GM19397 (cell line): ENCODE measurements around the gene ZBTB40.

Experiments used
- ATAC-seq: cut with Tn5 transposase; IDR thresholded peaks from one replicate; pipeline ENCODE4 v1.9.1; 2021; ENCODE audit warnings: mild to moderate bottlenecking, moderate library complexity; ENCODE audit not compliant: unreplicated experiment

ZBTB40 gene, protein sequence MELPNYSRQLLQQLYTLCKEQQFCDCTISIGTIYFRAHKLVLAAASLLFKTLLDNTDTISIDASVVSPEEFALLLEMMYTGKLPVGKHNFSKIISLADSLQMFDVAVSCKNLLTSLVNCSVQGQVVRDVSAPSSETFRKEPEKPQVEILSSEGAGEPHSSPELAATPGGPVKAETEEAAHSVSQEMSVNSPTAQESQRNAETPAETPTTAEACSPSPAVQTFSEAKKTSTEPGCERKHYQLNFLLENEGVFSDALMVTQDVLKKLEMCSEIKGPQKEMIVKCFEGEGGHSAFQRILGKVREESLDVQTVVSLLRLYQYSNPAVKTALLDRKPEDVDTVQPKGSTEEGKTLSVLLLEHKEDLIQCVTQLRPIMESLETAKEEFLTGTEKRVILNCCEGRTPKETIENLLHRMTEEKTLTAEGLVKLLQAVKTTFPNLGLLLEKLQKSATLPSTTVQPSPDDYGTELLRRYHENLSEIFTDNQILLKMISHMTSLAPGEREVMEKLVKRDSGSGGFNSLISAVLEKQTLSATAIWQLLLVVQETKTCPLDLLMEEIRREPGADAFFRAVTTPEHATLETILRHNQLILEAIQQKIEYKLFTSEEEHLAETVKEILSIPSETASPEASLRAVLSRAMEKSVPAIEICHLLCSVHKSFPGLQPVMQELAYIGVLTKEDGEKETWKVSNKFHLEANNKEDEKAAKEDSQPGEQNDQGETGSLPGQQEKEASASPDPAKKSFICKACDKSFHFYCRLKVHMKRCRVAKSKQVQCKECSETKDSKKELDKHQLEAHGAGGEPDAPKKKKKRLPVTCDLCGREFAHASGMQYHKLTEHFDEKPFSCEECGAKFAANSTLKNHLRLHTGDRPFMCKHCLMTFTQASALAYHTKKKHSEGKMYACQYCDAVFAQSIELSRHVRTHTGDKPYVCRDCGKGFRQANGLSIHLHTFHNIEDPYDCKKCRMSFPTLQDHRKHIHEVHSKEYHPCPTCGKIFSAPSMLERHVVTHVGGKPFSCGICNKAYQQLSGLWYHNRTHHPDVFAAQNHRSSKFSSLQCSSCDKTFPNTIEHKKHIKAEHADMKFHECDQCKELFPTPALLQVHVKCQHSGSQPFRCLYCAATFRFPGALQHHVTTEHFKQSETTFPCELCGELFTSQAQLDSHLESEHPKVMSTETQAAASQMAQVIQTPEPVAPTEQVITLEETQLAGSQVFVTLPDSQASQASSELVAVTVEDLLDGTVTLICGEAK

DNA sequence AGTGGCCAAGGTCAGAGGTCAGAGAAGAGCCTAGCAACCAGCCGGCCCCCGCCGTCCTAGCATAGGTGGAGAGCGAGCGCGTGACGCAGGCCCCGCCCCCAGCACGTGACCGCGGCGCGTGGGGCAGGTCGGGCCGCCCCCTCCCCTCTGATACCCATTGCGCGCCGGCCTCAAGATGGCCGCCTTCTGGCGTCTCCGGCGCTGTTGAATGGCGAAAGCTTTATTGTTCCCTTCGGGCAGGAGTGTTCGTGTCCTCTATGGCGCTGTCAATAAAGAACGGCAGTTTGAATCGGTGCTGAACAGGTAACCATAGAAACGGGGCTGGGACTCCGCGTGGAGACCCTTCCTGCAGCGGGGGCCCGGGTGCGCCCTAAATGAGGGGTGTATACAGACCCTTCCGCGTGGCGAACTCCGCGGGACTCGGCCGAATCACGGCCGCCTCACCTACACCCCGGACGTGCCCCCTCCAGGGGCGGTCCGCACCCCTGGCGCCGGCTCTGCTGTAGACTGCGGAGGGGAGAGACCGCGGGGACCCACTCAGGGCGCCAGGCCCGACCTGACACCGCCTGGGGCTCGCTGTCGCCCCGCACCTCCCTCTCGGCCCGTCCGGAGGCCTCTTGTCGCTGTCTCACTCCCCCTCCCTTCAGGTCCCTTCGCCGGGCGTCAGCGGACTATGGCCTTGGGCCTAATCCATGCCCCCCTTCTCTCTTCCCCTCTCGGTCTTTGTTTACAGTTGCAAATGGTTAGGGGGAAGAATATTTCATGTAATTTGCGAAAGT lies at the start of gene ZBTB40:
Gene ZBTB40, plus strand, starts transcription at position 150 of the 779 bp plus-strand sequence. CDS start 38,098 bp downstream, outside the sequence.
- ATAC-seq, result peak; percentile 84

DNA sequence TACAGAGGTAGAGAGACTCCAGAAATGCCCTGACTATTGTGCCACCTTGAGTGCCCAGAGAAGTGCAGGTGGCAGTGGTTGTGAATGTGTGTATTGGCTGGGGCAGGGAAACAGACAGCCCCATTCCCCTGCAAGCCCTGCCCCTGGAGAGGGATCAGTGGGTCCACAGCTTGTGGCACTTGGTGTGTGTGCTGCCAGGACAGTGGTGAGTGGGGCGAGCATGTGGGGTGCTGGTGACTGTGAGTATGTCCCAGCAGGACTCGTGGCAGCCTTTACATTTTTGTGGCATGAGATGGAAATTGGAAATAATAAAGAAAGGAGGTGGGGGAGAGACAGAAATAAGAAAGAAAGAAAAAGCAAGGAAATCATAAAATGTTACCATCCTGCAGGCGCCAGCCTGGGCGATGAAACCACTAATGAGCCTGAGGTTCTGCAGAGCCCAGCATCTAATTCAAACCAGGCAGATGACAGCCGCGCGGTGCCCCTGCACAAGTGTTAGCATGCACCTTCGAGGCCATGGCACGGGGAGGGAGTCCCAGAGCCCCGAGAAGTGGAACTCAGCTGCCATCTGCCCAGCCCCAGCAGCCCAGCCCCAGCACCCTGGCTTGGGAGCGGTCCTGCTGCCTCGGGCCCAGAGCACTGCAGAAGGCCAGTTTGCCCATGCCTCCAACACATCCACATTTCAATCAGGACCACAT lies 49.1 kb upstream of the ZBTB40 start:
- no peak for ATAC-seq

DNA sequence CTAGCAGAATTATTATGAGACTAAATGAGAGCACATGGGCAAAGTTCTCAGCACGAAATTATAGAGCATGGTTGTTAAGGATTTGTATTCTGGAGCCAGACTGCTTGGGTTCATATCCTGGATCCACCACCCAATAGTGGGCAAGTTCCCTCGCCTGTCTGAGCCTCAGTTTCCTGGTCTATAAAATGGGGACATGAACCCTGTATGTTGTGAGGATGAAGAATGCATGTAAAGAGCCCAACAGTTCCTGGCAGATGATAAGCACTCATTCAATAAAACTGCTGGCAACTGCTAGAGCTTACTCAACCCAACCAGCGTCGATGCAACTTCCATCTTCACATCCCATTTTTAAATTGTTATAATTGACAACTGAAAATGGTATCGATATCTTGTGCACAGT lies 47.2 kb upstream of the ZBTB40 start:
- ATAC-seq, result no peak

DNA sequence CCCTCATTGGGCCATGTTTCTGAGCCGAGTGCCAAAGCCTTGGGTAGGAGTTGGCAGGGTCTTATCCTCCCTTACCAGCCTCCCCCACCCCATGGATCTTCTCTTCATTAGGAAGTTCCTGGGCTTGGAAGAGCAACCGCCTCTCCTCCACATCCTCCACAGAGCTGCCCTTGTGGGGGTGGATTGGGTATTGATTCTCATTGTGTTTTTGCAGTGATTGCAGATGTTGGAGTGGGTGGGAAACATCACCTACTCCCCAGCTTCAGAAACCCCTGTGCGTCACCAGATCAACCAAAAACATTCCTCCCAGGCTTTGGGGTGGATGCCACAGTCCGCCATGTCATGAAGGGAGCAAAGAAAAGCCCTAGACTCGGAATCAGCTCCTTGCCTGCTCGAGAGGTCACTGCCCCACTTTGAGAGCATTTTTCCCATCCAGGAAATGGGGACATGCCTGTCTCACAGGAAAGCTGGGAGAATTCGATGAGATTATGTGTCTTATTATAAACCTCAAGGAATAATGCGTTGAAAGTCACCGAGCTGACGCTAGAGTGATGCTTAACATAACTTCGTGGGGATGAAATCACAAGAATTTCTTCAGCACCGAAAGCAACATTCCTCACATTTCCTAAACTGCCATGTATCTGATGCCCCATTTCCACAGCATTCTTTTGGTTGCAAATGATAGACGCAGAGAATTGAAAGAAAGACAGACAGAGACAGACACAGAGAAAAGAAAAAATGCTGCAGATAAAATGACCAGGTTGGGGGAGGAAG lies 44.7 kb upstream of the ZBTB40 start:
- no peak for ATAC-seq

DNA sequence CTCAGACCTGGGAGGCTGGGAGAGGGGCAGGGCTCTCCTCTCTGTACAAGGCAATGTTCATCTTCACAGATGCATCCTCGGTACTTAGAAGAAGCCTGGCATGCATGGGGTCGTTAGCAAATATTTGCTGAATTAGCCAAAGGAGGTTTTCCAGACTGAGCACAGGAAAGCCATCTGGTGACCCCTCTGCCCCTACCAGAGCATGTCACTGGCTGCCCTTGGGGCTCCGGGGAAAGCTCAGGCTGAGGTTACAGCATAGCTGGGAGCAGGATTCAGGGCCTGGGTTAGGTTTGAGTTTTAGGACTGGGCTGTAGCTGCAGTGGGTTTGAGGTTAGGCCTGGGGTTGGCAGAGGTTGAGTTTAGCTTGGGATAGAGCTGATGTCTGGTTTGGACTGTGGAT lies 43.4 kb upstream of the ZBTB40 start:
- no peak for ATAC-seq

DNA sequence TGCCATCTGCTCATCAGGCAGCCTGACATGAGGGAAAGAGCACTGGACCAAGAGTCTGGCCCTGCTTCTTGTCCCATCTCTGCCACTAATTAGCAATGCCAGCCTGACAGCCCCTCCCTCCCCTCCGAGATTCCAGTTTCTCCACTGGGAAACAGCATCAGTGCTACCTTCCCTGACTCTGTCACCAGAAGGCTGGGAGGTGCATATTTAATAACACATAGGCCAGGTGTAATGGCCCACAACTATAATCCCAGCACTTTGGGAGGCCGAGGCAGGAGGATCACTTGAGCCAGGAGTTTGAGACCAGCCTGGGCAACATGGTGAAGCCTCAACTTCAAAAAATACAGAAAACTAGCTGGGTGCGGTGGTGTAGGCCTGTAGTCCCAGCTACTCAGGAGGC lies 41.2 kb upstream of the ZBTB40 start:
- ATAC-seq, result no peak

DNA sequence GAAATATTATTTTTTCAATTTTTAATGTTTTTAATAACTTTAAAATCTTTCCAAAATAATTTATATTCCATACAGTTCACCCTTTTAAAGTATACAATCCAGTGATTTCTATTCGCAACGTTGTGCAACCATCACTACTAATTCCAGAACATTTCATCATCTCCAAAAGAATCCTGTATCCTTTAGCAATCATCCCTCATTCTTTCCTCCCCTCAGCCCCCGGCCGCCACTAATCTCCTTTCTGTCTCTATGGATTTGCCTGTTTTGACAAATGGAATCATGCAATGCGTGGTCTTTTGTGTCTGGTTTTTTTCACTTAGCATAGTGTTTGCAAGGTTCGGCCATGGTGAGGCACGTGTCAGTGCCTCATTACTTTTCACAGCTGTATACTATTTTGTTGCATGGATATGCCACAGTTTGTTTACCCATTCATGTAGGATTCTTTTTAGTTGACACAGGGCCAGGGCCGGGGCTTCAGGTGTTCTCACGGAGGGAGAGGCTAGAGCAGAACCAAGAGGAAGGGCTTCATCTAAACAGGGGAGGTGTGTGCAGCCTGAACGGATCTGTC lies 40.6 kb upstream of the ZBTB40 start:
- ATAC-seq, result no peak

DNA sequence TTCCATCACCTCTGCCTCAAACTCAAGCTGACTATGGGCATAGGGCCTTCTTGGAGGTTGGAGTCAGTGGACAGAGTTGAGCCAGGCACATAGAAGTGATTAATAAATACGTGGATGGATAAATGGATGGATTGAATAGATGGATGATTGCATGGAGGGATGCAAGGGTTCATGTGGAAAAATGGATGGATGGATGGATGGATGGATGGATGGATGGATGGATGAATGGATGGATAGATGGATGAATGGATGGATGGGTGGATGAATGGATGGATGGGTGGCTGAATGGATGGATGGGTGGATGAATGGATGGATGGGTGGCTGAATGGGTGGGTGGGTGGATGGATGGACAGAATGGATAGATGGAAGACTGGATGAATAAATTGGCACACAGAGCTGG lies 40.1 kb upstream of the ZBTB40 start:
- no peak for ATAC-seq

DNA sequence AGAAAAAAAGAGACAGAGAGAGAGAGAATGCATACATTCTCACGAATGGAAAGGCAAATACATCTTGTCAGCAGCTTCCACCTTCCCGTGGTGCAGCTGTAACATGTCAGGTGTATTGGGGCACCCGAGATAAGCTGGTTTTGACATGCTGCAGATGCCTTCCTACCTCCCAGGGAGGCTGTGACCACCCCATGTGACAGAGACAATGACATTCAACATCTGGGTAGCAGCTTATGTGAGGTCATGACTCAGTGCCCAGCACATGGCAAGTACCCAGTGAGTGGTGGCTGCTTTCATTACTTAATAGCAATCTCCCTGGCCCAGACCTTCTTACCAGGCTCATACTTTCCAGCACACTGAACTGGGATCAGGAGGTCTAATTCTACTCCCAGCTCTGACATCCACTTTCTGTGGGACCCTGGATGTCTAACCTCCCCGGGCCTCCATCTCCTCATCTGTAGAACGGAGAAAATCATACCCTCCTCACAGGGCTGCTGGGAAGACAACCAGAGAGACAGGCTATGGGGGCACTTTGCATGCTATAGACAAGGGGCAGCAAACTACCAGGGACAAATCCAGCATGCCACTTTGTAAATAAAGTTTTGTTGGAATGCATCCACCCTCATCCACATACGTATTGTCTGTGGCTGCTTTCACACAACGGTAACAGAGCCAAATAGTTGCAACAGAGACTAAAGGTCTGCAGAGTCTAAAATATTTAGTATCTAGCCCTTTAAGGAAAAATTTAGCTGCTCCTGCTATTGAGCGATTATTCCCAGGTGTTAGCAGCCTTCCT lies 38.5 kb upstream of the ZBTB40 start:
- no peak for ATAC-seq

DNA sequence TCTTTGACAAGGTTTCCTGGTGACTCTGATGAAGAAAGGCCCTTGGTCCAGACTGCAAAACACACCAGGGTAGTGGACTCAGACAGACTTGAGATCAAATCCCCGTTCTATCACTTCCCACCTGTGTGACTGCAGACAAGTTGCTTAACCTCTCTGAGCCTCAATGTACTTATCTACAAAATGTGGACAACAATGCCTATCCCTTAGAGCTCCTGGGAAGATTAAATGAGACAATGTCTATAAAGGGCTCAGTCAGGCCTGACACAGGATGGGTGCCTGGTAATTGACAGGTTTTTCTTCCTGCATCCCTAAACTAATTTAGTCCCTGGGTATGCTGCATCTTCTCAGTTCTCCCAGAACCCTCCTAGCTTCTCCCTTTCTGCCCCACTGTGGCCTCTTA lies 37.9 kb upstream of the ZBTB40 start:
- ATAC-seq, result no peak

DNA sequence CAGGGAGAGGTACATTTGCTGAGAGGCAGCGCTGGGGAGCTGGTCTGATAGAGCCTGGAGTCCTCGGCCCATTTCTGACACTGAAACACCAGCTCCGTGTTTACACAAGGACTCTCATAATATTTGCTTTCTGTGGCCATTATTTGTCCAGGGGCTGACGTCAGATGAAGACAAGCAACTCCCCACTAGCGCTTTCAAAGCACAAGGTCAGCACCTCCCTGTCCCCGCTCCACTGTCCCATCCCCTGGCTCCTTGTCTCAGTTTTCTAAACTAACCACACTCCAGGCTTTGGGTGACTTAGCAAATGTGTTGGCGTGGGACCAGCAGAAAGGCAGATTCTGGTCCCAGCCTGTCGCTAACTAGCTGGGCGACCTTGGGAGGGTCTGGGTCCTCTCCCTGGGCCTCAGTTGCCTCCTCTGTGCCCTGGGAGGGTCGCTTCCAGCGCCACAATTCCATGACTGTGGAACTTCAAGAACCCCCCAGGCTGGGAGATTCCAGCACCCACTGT lies 37.4 kb upstream of the ZBTB40 start:
- no peak for ATAC-seq

DNA sequence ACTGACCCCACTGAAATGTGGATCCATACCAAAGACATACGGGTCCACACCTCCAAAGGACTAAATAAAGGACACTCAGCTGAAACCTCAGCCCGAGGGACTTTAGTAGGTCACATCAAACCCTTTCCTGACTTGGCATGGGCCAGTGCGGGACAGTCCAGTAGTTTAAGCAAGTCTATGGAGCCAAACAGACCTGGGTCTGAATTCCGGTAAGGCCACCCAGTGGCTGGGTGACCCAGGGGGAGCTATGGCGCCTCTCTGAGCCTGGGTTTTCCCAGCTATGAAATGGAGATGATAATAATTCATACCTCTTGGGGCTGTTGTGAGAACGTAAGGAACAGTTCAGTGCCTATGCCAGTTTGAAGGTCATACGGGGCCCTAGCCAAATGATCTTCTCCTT lies 36.2 kb upstream of the ZBTB40 start:
- no peak for ATAC-seq

DNA sequence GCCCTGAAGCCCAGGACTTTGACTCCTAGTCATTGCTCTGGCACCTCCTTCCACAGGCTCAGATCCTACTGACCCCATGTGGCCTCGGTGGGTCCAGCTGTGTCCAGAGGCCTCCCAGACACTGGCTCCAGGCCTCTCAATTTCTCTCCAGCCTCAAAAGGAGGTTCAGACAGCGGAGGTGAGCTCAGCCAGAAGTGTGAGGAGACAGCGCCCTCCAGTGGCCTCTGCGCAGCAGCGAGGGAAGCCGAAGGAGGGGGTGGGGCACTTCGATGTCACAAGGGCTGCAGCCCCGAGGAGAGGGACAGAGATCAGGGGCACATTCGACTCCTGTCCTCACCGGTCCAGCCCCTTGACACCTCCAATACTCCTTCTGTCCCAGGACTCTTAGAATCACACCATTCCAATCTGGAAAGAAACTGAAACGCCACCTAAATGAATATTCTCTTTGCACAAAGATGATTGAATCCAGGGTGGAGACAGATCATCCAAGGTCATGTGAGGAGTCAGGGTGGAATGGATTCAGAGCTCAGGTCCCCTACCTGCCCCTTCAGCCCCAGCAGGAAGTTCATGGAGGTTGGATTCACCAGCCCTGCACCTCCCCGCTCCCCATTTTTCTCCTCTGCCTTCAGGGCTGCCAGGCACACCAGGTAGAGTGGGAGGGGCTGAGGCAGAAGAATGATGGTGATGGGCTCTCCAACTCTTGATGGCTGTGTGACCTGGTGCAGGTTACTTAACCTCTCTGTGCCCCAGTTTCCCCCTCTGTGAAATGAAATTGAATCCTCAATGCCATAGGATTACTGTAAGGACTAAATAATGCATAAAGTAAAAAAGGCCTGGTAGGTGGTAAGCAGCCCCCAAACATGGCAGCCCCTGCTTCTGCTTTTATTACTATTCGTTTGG lies 34.8 kb upstream of the ZBTB40 start:
- ATAC-seq, result no peak

DNA sequence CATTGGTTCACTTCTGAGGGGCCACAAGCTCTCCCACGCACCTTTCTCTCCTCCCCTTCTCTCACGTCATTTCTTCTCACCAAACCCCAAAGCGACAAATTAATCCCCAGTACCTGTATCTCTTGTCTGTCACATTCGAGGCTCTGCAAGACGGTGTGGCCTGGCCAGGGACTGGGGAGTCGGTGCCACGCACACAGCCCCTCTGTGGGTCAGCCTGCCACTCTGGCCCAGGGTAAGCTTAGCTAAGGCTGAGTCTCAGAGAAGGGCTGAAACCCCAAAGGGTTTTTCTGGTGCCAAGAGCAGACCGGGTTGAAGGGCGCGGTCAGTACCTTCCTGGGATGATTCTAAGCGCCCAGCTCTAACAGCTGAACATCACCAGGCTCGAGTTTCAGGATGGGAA lies 34.2 kb upstream of the ZBTB40 start:
- ATAC-seq, result no peak

DNA sequence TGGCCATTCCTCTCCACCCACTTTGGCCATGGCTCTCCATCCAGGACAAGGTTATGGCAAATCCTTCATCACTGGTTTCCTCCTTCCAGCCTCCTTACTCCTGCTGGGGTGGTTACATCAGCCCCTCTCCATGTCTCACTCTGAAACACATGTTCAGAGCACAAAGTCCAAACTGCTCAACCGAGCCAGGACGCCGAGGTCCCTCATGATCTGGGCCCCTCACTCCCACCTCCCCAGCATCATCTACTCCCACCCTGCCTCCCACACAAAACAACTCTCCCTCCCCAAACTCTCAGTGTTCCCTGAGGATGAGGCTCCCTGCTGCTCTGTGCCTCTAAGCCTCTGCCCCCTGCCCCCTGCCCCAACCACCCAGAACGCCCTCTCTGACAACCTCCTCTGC lies 33.3 kb upstream of the ZBTB40 start:
- no peak for ATAC-seq

DNA sequence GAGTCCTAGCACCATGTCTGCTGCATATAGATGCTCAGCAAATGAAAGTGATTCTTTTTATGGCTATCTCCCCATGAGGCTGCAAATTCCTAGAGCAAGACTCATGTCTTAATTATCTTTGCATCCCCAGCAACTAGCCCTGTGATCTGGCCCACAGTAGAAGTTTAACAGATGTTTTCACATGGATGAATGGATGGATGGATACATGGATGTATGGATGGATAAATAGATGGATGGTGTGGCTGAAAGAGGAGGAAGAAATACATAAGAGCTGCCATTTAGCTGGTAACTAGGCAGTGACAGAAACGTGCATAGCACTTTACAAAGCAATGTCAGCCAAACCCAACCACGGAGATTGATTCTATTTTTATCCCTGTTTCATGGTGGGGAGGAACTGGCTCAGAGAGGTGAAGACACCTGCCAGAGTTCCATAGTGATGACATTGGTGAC lies 32.7 kb upstream of the ZBTB40 start:
- ATAC-seq, result no peak
